Kidney (tissue), 14 donors: ENCODE measurements around the gene MEI1. TPM values are rescaled to one million over a fixed set of nuclear protein-coding genes. Genes with fewer than 3 reads are reported as not detected.
"Not testable (repeated sequence)": the region's sequence is repeated elsewhere in the genome, so short reads cannot be mapped to it uniquely, and the experiment has no call there.

Experiments used
- DNase-seq, 5 donors: peaks; one replicate each; pipeline ENCODE4 v3.0.0-alpha.2; 2013 to 2020
- FAIRE-seq: peaks from 2 replicates; lab custom pipeline; 2012; peaks lifted over from hg19 to GRCh38; lab: Jason Lieb, UNC
- H3K27ac ChIP-seq, 2 donors: one replicate each; pipeline ENCODE4 v1.7.0; 2013; ENCODE audit warnings: low read depth in 2 of 2, low read length in 2 of 2, inconsistent platforms in 1 of 2
- H3K27me3 ChIP-seq: one replicate; pipeline ENCODE4 v1.7.1; 2013; ENCODE audit warnings: low read length, inconsistent platforms; ENCODE audit not compliant: control insufficient read depth, insufficient read depth
- H3K36me3 ChIP-seq, 3 donors: one replicate each; pipeline versions ENCODE4 v1.7.0 to v1.7.1; 2013; ENCODE audit warnings: low read length in 3 of 3, control low read depth in 1 of 3, inconsistent platforms in 1 of 3; ENCODE audit not compliant: insufficient read depth in 3 of 3, control insufficient read depth in 2 of 3
- H3K4me1 ChIP-seq, 3 donors: one replicate each; pipeline versions ENCODE4 v1.7.0 to v1.7.1; 2013; ENCODE audit warnings: low read length in 3 of 3, inconsistent platforms in 1 of 3, low read depth in 1 of 3; ENCODE audit not compliant: control insufficient read depth in 2 of 3, insufficient read depth in 2 of 3
- H3K4me3 ChIP-seq, 3 donors: one replicate each; pipeline versions ENCODE4 v1.7.0 to v1.8.1; 2013; ENCODE audit warnings: low read length in 3 of 3, control low read depth in 1 of 3, inconsistent platforms in 1 of 3
- H3K9ac ChIP-seq, 3 donors: one replicate each; pipeline versions ENCODE4 v1.7.0 to v1.7.1; 2013; ENCODE audit warnings: low read length in 3 of 3, control low read depth in 1 of 3, inconsistent platforms in 1 of 3
- H3K9me3 ChIP-seq, 3 donors: one replicate each; pipeline versions ENCODE4 v1.7.0 to v1.7.1; 2013; ENCODE audit warnings: low read length in 3 of 3, control low read depth in 1 of 3, inconsistent platforms in 1 of 3; ENCODE audit not compliant: control insufficient read depth in 2 of 3, insufficient read depth in 1 of 3
- CTCF ChIP-seq: IDR thresholded peaks from 3 replicates; pipeline ENCODE4 v1.5.1; 2012; ENCODE audit warnings: mild to moderate bottlenecking, moderate library complexity, borderline replicate concordance; ENCODE audit not compliant: insufficient read depth; ENCODE audit errors: extremely low read depth
- intact Hi-C: fragments of 100-400 bp; cut with DNase I; formaldehyde crosslinking; loops from one replicate; pipeline ENCODE4 v1.11.1; 2022
- polyA plus RNA-seq: library from polyadenylated mRNA; stranded (reverse); fragments of 350-450 nt; fragmentation: Illumina TruSeq; extraction: RNeasy Lipid Tissue Mini Kit (QIAGEN cat#74804); gene quantifications from one replicate; pipeline ENCODE4 v1.2.3, GENCODE V29; 2014; ENCODE audit warnings: low read depth, low replicate concordance; ENCODE audit not compliant: insufficient read depth
- total RNA-seq: library from RNA; stranded (reverse); fragmentation: NEBNext Ultra II Directional; extraction: Animal tissue kit (Norgen Biotek cat#: 25700); gene quantifications from one replicate; pipeline ENCODE4 v1.2.1, GENCODE V29; 2021
- donor health status: control.
- donor health status: control.
- donor health status: control.
- donor health status: control.
- donor health status: control.
- donor health status: DM: yes; HTN: yes; CAD: no.
- donor health status: Normal renal cell carcinoma (clear cell type).

The MEI1 gene
- total and polyA plus RNA-seq, 2 donors from 2014 or later, result 2.4 to 14.6 TPM

- DNase-seq (no peak), FAIRE-seq (no peak)
- H3K9ac ChIP-seq, result peak overlapping the region; percentile 31 to 84 (median 54)
- no peaks in the 10 kb centered on the region for H3K27me3 ChIP-seq
- peak overlapping the region; percentile 95 to 98 for H3K27ac ChIP-seq
- H3K36me3 ChIP-seq, result peaks cover 0 to 3% (median 0%) of the 10 kb centered on the region in 3 donors
- peaks cover 0 to 10% (median 0%) of the 10 kb centered on the region in 3 donors for H3K4me1 ChIP-seq
- H3K9me3 ChIP-seq, result no peaks in the 10 kb centered on the region
- TF ChIP-seq CTCF, result no peak
- intact Hi-C loops, result no loop called here
- H3K4me3 ChIP-seq, result peak overlapping the region; percentile 59 to 80 (median 68)
These were observed 135.0 kb downstream of the MEI1 start for GRCh38 chr22:41834005-41834944.

- H3K9me3 ChIP-seq, intact Hi-C loops, H3K27me3 ChIP-seq, H3K9ac ChIP-seq, H3K4me3 ChIP-seq, FAIRE-seq, DNase-seq, H3K36me3 ChIP-seq, H3K27ac ChIP-seq: not testable (repeated sequence)
- peaks cover 0 to 10% (median 0%) of the 10 kb centered on the region in 3 donors for H3K4me1 ChIP-seq
These were observed 136.2 kb downstream of the MEI1 start for GRCh38 chr22:41835462-41835861.

GRCh38 chr22:41836551-41836950, 137.2 kb downstream of the MEI1 start:
- intact Hi-C loops, result no loop called here
- no peak overlapping the region for H3K27ac ChIP-seq
- no peak overlapping the region for H3K4me3 ChIP-seq

More at GRCh38 chr22:41836551-41836950, 137.2 kb downstream of the MEI1 start:
- H3K27me3 ChIP-seq, result no peaks in the 10 kb centered on the region
- peaks cover 0 to 3% (median 2%) of the 10 kb centered on the region in 3 donors for H3K36me3 ChIP-seq
- FAIRE-seq (no peak), DNase-seq (no peak)
- no peak for TF ChIP-seq CTCF
- no peaks in the 10 kb centered on the region for H3K9me3 ChIP-seq
- peaks cover 0 to 10% (median 5%) of the 10 kb centered on the region in 3 donors for H3K4me1 ChIP-seq
- no peak overlapping the region for H3K9ac ChIP-seq
